ENCODE results near the gene CDCA4.
"Not testable (repeated sequence)": the region's sequence is repeated elsewhere in the genome, so short reads cannot be mapped to it uniquely, and the experiment has no call there.

The CDCA4 gene

GRCh38 chr14:105033412-105033900, 12.6 kb upstream of the CDCA4 start:
- DNase-seq (ENCODE audit: low read depth): not testable (repeated sequence)

GRCh38 chr14:105032451-105032901, 11.6 kb upstream of the CDCA4 start:
- DNase-seq (ENCODE audit: low read depth): not testable (repeated sequence)

GRCh38 chr14:105030836-105031396, 10.0 kb upstream of the CDCA4 start:
- no peak for DNase-seq (ENCODE audit: low read depth)

- no peak for DNase-seq (ENCODE audit: low read depth)
Observed at GRCh38 chr14:105030194-105030593, 9.3 kb upstream of the CDCA4 start.

GRCh38 chr14:105029402-105029801, 8.5 kb upstream of the CDCA4 start:
- no peak for DNase-seq (ENCODE audit: low read depth)

- no peak for DNase-seq (ENCODE audit: low read depth)
Observed at GRCh38 chr14:105028251-105028927, 7.5 kb upstream of the CDCA4 start.

GRCh38 chr14:105027718-105028117, 6.8 kb upstream of the CDCA4 start:
- DNase-seq (ENCODE audit: low read depth): not testable (repeated sequence)

- peak; percentile 56 for DNase-seq (ENCODE audit: low read depth)
Observed at GRCh38 chr14:105026802-105027563, 6.1 kb upstream of the CDCA4 start.

GRCh38 chr14:105026033-105026785, 5.3 kb upstream of the CDCA4 start:
- no peak for DNase-seq (ENCODE audit: low read depth)

- no peak for DNase-seq (ENCODE audit: low read depth)
Observed at GRCh38 chr14:105025429-105025828, 4.5 kb upstream of the CDCA4 start.

GRCh38 chr14:105023791-105024480, 3.1 kb upstream of the CDCA4 start:
- DNase-seq (ENCODE audit: low read depth): peak; percentile 50

- DNase-seq (ENCODE audit: low read depth): no peak
Observed at GRCh38 chr14:105023144-105023543, 2.3 kb upstream of the CDCA4 start.

- no peak for DNase-seq (ENCODE audit: low read depth)
Observed at GRCh38 chr14:105022276-105022670, 1.4 kb upstream of the CDCA4 start.

GRCh38 chr14:105021656-105022275, 883 bp upstream of the CDCA4 start:
- DNase-seq (ENCODE audit: low read depth): peak; percentile 27

GRCh38 chr14:105019861-105020814, 745 bp downstream of the CDCA4 start:
- no peak for DNase-seq (ENCODE audit: low read depth)

- no peak for DNase-seq (ENCODE audit: low read depth)
Observed at GRCh38 chr14:105018414-105018813, 2.5 kb downstream of the CDCA4 start.

GRCh38 chr14:105015905-105016304, 5.0 kb downstream of the CDCA4 start:
- no peak for DNase-seq (ENCODE audit: low read depth)

GRCh38 chr14:105015242-105015641, 5.6 kb downstream of the CDCA4 start:
- DNase-seq (ENCODE audit: low read depth): no peak

- no peak for DNase-seq (ENCODE audit: low read depth)
Observed at GRCh38 chr14:105014631-105015030, 6.3 kb downstream of the CDCA4 start.

GRCh38 chr14:105014032-105014431, 6.9 kb downstream of the CDCA4 start:
- DNase-seq (ENCODE audit: low read depth): no peak
